Astrocyte (in vitro differentiated cells and primary cell): ENCODE results near the gene TOP1.
"Not testable (repeated sequence)": the region's sequence is repeated elsewhere in the genome, so short reads cannot be mapped to it uniquely, and the experiment has no call there.

Experiments
- CTCF ChIP-seq: IDR thresholded peaks from 2 replicates; pipeline ENCODE4 v1.5.1; 2011; ENCODE audit warnings: low read depth, mild to moderate bottlenecking, inconsistent platforms, low read length, moderate library complexity; ENCODE audit not compliant: insufficient read depth
- EZH2 ChIP-seq: IDR thresholded peaks from 2 replicates; pipeline ENCODE4 v1.6.1; 2012; ENCODE audit warnings: mild to moderate bottlenecking, low read length, inconsistent platforms; ENCODE audit not compliant: insufficient read depth

- TF ChIP-seq EZH2, CTCF: not testable (repeated sequence)
Observed at GRCh38 chr20:41132388-41132775, 103.8 kb downstream of the TOP1 start.
